Measurements from ENCODE around the gene PTPN3.
"Not testable (repeated sequence)": the region's sequence is repeated elsewhere in the genome, so short reads cannot be mapped to it uniquely, and the experiment has no call there.

Gene PTPN3, protein sequence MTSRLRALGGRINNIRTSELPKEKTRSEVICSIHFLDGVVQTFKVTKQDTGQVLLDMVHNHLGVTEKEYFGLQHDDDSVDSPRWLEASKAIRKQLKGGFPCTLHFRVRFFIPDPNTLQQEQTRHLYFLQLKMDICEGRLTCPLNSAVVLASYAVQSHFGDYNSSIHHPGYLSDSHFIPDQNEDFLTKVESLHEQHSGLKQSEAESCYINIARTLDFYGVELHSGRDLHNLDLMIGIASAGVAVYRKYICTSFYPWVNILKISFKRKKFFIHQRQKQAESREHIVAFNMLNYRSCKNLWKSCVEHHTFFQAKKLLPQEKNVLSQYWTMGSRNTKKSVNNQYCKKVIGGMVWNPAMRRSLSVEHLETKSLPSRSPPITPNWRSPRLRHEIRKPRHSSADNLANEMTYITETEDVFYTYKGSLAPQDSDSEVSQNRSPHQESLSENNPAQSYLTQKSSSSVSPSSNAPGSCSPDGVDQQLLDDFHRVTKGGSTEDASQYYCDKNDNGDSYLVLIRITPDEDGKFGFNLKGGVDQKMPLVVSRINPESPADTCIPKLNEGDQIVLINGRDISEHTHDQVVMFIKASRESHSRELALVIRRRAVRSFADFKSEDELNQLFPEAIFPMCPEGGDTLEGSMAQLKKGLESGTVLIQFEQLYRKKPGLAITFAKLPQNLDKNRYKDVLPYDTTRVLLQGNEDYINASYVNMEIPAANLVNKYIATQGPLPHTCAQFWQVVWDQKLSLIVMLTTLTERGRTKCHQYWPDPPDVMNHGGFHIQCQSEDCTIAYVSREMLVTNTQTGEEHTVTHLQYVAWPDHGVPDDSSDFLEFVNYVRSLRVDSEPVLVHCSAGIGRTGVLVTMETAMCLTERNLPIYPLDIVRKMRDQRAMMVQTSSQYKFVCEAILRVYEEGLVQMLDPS

DNA sequence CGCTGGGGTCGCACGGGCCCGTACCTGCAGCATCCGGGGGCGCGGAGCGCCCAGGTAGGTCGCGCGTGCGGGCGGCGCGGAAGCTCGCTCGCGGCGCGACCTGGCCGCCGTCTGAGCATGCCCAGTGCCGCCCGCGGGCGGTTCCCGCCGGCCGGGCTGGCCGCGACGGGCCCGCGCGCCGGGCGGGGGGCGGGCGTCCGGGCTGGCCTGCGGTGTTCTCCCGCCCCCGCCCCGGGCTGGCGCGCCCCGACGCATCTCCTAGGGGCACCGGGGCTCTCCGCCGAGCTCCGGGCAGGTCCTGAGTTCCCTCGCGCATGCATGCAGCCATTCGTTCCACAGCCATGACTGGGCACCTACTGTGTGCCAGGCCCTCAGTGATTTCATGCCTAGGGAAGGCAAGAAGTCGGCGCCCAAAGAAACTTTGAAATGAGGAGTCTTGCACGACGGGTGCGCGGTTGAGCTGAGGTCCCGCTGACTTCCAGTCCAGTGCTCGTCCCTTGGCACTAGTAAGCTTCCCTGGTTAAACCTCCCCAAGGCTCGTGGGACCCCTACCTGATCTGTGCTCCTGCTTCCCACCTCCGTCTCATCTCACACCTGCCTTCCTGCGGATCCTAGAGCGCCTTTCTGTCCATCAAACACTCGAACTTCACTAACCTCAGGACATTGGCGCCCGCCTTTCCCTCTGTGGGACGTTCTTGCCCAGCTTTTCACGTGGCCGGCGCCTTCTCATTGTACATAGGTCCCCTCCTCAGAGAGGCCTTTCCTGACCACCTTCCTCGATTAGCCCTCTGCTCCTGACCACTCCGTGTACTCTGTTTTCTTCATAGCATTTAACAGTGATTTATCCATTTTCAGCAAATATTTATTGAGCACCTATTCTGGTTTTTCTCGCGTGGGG lies at the start of gene PTPN3:
PTPN3 (minus strand) TSS at position 113 of the 898 bp plus-strand sequence. CDS start 34,873 bp downstream, outside the sequence.
- no peak for DNase-seq

DNA sequence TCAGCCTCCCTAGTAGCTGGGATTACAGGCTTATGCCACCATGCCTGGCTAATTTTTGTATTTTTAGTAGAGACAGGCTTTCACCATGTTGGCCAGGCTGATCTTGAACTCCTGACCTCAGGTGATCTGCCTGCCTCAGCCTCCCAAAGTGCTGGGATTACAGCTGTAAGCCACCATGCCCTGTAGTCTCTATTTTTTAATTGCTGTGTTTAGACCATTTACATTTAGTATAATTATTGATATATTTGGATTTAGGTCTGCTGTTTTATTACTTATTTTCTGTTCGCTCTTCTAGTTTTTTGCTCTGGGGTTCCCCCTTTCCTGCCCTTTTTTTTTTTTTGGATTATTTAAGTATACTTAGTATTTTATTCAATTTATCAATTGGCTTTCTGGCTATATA lies 46.8 kb upstream of the PTPN3 start:
- not testable (repeated sequence) for DNase-seq

DNA sequence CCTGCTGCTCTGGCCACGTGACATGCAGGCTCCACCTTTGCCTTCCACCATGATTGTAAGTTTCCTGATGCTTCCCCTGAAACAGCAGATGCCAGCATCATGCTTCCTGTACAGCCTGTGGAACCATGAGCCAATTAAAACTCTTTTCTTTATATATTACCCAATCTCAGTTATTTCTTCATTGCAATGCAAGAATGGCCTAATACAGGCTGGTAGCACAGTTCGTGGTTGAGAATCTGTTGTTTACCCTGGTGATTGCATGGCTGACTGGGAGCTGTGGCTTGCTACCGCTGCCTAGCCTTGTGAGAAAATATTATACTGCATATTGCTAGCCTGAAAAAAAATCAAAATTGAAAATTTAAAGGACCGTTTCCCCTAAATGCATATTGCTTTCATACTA lies 44.8 kb upstream of the PTPN3 start:
- DNase-seq: no peak

DNA sequence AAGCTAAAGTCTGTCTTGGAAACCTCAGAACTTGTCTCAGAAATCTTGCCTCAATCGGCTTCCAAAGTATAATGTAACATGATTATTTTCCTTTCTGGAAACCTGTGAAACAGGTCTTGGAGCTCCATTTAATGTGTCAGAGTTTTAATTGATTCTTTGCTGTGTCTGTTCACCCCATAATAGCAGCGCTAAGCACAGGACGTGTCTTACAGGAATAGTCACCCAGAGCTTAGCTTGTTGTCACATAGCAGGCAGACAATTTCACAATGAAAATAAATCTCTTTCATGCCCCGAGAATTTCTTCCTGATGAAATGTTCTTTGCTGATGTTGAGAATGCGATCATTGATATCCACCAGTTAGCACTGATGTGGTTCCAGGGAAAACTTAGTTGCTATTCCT lies 40.2 kb upstream of the PTPN3 start:
- no peak for DNase-seq

DNA sequence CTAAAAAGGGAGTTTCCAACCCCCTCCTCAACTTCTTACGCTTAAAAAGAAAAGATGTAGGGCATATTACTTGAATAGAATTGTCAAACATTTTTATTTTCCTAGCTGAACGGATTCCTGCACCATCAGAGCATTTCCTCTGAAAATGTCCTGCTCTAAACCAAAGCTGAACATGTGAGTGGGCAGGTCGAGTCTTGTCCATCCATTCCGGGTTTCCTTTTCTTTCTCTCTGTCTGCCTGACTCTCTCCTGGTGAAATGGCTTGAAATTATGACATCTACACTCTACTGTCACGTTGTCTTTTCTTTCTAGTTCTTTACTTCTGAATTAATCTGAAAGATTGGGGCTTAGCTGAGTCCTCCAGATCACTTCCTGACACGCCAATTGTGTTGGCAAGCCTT lies 39.2 kb upstream of the PTPN3 start:
- DNase-seq: no peak

DNA sequence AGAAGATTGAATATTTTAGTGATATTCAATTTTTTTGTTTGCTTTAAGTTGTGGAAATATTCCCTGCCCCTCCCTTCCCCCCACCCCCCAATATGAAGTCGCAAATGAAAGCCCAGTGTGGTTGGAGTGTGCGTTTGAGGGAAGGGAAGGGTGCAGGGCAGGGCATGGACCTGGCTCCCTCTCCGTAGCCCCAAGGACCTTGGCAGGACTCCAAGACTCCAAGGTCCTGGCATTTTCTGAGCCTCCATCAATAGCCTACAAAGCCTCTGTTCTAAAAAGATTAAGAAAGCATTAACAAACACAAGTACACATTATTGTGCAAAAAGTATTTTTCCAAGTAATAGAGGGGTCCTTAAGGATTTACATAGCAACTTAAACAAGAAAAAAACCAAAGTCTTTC lies 38.8 kb upstream of the PTPN3 start:
- DNase-seq: no peak

DNA sequence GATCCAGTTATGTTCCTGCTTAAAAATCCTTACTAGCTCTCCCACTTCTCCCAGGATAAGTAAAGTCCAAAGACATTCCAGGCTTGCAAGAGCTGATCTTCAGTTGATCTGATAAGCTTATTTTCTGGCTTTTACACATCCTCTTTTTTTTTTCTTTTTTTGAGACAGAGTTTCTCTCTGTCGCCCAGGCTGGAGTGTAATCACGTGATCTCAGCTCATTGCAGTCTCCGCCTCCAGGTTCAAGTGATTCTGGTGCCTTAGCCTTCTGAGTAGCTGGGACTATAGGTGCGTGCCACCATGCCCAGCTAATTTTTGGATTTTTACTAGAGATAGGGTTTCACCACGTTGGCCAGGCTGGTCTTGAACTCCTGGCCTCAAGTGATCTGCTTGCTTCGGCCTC lies 37.3 kb upstream of the PTPN3 start:
- no peak for DNase-seq

DNA sequence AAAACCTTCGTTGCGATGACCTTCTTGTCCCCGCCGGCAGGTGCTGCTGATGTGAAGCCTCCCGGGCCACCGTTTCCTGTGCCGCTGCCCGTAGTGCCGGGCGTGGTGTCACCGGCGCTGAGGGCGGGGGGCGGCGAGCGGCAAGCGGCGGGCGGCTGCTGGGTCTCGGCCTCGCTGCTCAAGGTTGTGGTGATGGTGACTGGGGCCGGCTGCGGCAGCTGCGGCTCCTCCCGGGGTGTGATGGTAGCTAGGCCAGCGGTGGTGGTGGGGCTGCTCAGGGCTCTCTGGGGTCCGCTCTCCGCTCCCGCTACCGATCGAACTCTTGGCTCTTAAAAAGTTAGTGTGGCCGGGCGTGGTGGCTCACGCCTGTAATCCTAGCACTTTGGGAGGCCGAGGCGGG lies 36.0 kb upstream of the PTPN3 start:
- no peak for DNase-seq

DNA sequence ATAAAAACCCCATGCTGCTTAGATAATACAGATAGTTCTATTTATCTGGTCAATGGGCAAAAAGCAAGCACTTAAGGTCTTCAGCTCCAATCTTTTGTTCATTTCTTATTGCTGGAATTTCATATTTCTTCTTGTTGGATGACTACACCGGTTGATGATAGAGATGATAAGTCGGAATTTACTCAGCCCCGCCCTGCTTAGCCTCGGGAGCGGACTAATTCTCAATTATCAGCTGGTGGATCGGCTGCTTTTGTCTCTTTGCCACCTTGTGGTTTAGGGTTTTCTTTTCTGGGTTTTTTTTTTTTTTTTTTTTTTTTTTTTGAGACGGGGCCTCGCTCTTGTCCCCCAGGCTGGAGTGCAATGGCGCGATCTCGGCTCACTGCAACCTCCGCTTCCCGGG lies 34.5 kb upstream of the PTPN3 start:
- not testable (repeated sequence) for DNase-seq

DNA sequence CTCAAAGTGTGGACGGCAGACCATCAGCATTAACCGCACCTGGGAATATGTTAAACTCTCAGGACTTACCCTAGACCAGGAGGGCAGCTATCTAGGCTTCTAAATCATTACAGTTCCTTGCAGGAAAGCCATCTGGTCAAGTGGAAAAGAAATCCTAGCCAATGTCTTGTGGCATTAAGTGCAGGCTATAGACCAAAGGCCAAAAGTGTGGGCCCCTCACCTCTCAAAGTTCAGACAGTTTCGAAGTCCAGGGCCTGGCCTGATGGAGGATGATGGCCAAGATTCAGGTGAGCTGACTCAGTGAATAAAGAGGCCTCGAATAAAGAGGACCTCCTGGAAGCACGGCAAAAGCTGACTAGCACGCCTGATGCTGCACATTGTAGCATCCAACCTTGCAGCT lies 24.0 kb upstream of the PTPN3 start:
- no peak for DNase-seq

DNA sequence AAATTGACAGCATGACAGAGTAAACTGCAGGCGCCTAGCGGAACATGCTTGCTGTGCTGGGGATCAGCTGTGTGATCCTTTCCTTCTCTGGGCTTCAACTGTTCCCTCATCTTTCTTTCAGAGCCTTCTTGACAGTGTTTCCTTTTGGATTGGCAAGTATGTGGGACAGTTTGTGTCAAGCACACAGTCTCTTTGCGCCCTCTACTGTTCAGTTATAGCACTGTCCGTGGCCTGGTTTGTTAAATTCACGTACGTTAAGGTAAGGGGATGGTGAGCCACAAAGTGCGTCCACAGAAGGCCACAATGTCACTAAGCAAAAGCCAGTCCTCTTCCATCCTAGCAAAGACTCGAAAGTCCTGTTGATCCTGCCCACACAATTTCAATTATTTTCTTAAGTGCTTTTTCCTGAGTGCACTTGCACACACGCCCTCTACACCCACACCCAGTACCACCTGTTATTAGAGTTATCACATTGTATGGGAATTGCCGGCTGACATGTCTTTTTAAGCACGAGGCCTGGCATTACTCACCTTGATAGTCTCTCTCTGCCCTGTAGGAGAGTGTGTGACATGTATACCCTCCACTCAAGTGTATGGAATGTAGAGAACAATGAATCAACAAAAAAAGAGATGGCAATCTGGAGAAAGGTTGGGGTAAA lies 22.5 kb upstream of the PTPN3 start:
- no peak for DNase-seq

DNA sequence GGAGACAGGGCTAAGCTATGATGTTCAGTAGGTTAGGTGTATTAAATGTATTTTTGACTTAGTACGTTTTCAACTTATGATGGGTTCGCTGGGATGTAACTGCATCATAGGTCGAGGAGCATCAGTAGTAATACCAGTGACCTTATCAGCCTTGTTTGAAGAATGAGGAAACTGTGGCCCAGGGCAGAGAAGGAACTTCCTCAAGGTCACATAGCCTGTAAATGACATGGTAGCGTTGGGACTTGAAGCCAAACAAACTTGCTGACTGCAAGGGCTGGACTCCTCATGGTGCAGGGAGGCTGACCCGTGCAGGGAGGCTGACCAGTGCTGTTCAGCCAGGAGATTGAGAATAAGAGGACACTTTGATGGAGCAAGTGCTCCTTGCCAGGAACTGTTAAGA lies 21.3 kb upstream of the PTPN3 start:
- no peak for DNase-seq

DNA sequence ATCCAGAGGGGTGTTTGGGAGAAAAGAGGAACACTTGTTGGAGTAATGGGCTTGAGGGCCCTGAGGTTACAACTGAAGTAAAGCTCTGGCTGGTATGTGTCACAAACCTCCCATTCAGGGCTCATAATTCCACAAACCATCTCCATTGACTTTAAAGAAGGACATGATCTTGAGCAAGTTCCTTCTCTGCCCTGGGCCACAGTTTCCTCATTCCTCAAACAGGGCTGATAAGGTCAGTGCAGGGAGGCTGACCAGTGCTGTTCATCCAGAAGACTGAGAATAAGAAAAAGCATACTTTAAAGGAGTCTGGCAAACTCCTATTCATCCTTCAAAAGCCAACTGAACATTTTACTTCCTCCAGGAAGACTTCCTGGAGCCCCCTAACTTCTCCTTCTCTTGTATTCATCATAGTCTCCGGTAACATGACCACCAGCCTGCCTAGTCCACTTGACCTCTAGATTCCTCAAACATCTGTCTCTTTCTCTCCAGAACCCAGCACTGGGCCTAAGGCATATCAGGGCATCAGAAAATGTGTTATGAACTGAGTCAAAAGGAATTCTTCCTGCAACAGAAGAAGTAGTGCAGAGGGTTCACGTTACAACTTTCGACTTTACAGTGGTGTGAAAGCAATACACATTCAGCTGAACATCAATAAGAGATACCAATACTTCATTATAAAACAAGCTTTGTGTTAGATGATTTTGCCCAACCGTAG lies 20.7 kb upstream of the PTPN3 start:
- no peak for DNase-seq

DNA sequence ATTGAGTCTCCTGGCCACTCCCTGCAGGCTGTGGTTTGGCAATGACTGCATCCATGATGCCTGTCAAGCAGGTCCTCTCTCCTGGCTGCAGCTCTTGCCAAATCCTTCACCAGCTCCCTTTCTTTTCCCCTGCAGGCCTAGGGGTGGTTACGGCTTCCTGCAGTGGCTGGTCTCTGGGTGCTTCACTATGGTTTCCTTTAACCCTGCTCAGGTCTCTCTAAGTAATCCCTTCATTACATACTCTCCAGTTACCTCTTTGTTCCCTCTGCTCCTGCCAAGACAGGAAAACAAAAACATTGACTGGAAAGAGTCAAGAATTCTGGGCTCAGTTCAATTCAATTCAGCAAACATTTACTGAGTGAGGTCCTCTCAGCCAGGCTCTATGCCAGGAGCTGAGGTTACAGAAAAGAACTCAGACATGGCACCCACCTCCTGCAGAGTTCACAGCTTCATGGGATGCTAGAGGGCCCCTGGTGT lies 19.8 kb upstream of the PTPN3 start:
- DNase-seq: no peak

DNA sequence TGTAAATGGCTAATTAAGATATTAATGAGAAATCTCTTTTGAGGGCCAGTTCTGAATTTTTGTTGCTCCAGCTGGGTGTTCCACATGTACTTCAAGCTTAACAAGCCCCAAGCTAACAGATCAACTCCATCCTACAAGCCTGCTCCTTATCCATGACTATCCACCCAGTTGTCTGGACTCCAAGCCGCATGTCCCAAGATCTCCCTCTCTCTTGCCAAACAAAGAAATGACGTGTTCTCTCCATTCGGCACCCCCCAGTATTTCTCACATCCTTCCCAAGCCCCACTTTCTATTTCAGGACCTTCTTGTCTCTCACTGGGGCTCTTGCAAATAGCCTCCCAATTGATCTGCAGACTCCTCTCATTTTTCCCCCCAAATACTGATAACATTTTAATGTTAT lies 15.8 kb upstream of the PTPN3 start:
- DNase-seq: no peak

DNA sequence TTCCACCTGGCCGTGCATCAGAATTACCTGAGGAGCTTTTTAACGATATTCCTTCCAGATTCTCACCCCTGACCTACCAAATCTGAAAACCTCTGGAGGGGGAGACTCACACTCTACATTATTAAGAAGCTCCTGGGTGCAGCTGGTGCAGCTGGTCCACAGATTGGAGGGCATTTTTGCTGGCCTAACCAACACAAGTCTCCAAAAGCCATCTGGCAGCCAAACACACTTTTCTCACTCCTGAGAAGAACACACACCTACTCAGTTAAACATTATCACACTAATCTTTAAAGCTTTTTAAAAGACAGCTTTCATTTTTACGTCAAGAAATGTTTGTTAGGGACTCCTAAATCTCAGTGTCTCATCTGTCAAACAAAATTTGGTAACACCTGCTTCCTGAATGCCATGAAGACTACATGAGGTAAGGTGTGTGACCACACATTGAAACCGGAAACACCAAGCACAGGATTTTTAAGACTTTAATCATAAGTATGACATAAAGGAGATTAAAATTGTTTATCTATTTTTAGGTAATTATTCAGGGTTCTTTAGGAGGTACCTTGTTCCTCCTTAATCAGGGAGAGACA lies 14.2 kb upstream of the PTPN3 start:
- no peak for DNase-seq

DNA sequence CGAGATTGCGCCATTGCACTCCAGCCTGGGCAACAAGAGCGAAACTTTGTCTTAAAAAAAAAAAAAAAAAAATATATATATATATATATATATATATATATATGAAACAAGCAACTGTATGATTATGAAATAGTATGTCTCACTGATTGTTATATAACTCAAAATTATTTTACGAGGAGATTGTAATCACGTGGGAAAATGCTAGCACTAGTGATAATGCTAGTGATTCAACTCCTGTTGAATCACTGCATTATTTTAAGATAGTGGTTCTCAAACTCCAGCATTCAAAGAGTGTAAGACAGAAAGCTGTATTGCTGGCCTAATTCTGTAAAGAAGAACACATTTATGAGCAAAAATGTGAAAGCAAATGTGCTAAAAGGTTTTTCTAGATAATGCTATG lies 12.4 kb upstream of the PTPN3 start:
- DNase-seq: no peak

DNA sequence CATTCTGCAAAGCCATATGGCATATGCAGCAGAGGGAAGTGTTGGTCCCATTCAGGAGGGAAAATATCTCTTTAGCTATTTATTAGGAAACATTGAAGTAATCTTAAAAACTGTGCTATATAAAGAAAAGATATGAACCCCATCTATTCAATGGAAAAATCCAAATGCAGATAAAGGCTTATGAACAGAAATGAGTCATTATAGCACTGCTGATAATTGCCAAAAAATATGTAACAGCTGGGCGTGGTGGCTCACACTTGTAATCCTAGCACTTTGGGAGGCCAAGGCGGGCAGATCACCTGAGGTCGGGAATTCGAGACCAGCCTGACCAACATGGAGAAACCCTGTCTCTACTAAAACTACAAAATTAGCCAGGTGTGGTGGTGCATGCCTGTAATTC lies 11.9 kb upstream of the PTPN3 start:
- DNase-seq: not testable (repeated sequence)

DNA sequence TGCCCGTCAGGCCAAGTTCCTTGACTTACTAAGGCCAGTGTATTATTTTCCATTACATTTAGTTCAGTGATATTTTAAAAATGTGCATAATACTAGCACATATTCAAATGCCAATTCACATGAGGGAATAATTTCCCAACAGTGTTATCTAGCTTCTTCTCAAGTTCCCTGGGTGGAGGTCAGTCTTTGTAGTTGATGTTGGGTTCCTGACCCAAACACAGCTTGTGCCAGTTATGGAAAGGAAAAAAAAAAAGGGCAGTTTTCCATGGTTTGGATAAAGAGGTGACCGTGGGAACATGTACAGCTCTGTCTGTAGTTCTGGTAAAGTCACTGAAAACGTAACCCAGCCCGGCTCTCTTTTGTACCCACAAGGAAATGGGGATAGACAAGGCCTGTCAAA lies 11.5 kb upstream of the PTPN3 start:
- DNase-seq: no peak

DNA sequence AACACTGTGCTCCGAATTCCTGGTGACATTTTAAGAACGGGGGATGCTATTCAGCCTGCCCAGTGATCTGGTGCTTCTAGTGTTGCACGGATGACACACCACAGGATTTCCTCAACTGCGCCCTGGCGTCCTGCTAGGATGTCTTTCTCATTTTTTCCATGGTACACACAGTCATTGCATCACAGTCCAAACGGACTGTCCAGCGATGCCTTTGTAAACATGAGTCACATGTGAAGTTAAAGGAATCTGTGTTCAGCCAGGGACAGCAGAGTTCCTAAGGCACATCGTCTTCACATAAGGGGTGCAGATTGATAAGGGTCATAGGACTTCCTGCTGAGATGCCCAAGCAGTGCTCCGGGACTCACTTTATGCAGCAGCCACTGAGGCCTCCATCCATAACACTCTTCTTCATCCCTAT lies 9.3 kb upstream of the PTPN3 start:
- DNase-seq: no peak

DNA sequence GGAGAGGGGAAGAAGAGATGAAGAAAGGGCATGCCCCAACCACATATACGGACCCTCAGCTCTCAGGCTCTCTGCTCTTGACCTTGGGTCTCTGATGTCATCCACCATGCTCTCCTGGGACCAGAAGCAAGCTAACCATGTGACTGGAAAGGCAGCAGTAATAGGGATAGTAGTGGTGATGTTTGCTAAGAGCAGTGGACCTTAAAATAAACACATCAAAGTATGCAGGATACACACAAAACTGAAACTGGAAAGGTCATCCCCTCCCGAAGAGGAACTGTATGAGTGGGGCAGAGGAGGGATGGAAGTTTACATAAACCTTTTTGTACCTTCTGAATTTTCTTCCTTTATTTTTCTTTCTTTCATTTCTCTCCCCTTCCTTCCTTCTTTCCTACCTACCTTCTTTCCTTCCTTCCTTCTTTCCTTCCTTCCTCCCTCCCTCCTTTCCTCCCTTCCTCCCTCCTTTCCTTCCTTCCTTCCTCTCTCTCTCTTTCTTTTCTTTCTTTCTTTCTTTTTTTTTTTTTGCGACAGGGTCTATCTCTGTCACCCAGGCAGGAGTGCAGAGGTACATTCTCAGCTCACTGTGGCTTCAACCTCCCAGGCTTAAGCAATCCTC lies 8.1 kb upstream of the PTPN3 start:
- no peak for DNase-seq

All from SIG-M5 (cell line).